COR-L47 (cell line): ENCODE results near the gene CDC27.
"Not testable (repeated sequence)": the region's sequence is repeated elsewhere in the genome, so short reads cannot be mapped to it uniquely, and the experiment has no call there.

ENCODE experiments used
- DNase-seq: peaks from one replicate; lab custom pipeline; 2025; lab: John Stamatoyannopoulos, UW

Gene CDC27

GRCh38 chr17:47070266-47070665, 118.8 kb downstream of the CDC27 start:
- not testable (repeated sequence) for DNase-seq
